Non-pigmented ciliary epithelial cell (primary cell): ENCODE data around the gene ILF3.

Experiments
- DNase-seq: peaks from one replicate; pipeline ENCODE4 v3.0.0-alpha.2; 2010; ENCODE audit warnings: low read depth

ILF3 gene

GRCh38 chr19:10695401-10696398, 41.6 kb downstream of the ILF3 start:
- DNase-seq = peak; percentile 69

GRCh38 chr19:10699650-10700335, 45.6 kb downstream of the ILF3 start:
- no peak for DNase-seq

DNA sequence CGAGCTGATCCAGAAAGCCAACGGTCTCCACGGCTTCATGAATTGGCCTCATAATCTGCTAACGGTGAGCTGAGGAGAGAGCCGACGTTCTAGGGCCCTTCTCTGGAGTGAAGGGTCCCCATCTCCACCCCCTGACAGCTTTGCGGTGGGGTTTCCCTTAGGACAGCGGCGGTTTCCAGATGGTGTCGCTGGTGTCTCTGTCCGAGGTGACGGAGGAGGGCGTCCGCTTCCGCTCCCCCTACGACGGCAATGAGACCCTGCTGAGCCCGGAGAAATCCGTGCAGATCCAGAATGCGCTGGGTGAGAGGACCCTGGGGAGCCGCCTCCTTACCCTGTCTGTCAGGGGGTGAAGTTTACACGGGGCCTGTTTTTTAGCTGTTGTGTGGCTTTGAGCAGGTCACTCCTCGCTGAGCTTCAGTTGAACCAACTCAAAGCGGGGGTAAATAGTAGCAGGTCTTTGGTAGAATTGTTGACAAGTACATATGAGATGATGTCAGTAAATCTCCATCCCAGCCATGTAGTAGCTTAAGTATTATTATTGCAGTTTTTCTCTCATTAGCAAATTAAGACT, 47.9 kb downstream of the ILF3 start:
- no peak for DNase-seq

- no peak for DNase-seq
Observed at GRCh38 chr19:10706990-10707389, 52.8 kb downstream of the ILF3 start.

DNA sequence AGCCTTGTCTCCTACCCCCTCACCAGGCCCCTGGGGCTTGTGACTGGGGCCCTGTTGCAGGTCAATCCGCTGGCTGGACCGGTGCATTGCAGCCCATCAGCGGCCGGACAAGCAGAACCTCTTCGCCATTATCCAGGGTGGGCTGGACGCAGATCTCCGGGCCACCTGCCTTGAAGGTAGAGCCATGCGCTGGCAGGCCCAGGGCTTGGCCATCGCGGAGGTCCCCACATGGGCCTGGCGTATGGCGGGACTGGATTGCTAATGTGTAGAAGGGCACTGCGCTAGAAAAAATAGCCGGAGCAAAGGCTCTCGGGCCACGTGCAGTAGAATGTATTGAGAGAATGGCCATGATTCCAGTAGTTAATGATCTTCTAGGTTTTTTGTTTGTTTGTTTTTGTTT, 53.3 kb downstream of the ILF3 start:
- DNase-seq = no peak

DNA sequence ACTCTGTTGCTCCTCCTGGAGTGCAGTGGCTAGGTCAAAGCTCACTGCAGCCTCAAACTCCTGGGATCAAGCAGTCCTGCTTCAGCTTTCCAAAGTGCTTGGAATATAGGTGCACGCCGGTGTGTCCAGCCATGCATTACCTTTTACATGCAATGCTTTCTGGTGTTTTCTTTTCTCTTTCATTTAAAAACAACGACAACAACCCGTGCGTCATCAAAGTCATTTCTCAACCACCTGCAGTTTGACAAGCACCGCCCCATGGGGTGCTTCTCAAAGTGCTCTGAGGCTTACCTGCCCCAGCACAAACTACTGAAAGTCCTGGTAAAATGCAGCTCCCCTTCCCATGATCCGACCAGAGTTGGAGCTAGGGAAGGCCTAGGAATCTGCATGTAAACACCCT, 54.1 kb downstream of the ILF3 start:
- no peak for DNase-seq

DNA sequence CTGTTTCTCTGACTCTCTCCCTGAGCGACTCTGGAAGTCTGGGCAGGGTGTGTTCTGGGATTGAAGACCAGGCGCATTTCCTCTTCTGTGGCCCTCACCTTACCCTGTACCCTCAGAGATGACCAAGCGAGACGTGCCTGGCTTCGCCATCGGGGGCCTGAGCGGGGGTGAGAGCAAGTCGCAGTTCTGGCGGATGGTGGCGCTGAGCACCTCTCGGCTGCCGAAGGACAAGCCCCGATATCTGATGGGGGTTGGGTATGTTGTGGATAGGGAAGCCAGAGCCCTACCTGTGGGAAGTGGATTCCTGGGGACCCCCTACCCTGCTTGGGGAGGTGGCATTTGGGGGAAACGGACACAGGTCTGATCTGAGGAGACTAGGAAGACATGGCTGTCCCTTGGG, 57.9 kb downstream of the ILF3 start:
- no peak for DNase-seq

GRCh38 chr19:10712754-10713153, 58.6 kb downstream of the ILF3 start:
- DNase-seq = no peak

- DNase-seq = no peak
Observed at GRCh38 chr19:10713317-10713716, 59.2 kb downstream of the ILF3 start.

DNA sequence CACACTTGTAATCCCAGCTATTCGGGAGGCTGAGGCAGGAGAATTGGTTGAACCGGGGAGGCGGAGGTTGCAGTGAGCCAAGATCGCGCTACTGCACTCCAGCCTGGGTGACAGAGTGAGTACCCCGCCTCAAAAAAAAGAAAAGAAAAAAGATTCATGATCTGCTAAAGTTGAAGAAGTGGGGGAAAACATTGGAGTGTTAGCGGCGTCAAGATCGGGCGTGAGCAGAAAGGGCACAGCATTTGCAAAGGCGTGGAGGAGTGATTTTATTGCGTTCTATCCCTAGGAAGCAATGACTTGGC, 62.9 kb downstream of the ILF3 start:
- no peak for DNase-seq

GRCh38 chr19:10717356-10718204, 63.4 kb downstream of the ILF3 start, which contains the start of gene DNM2:
Gene DNM2 (plus strand): TSS chr19:10718079. CDS start chr19:10718243, 164 bp downstream.
- DNase-seq = peak; percentile 100

GRCh38 chr19:10718205-10719196, 64.4 kb downstream of the ILF3 start:
- DNase-seq = no peak

DNA sequence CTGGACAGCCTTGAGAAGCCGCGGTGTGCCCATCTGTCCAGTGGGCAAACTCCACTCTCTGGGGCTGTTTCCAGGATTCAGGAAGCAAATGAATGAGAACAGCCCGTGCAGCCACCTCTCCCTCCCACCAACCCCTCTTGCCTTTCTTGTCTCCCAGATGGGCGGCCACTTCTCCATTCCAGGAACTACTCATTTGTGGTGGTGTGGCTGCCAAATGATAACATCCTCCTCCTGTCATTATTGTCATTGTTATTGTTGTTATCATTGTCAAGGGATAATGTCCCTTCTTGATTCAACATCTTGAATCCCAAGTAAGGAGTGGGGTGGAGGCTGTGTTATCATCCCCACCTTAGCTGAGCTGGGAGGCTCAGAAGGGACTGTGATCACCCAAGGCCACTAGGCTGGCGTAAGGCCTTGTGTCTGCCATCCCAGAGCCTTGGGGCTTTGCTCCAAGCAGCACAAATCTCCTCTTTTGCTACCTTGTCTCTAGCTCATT, 65.4 kb downstream of the ILF3 start:
- DNase-seq = no peak

DNA sequence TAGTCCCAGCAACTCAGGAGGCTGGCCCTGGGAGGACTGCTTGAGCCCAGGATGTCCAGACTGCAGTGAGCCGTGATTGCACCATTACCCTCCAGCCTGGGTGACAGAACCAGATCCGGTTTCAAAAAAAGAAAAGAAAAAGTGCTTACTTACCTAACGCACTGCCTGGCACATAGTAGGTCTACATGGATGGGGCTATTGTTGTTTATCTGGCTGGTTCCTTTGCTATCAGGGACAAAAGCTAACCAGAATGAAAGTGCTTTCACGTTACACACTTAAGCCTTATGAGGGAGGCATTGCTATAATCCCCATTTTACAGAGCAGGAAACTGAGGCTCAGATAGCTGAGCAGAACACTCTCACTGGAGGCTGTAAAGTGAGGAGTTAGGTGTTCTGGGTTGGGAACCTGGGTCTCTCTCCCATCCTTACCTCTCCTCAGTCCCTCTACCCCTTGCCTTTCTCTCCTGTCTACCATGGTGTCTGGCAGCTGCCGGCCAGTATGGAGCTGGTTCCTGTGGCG, 66.5 kb downstream of the ILF3 start:
- no peak for DNase-seq

DNA sequence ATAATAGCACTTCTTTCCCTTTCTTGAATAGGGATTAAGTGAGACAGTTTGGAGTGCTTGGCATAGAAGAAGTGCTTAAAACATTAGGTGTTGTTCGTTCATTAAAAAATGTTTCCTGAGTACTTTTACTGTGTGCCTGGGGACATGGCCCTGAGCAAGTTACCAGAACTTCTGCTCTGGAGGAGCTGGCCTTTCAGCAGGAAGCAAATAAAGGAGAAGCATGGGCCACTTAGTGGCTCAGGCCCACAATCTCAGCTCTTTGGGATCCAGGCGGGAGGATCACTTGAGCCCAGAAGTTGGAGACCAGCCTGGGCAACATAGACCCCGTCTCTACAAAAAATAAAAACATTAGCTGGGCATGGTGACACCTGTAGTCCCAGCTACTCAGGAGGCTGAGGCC, 69.4 kb downstream of the ILF3 start:
- DNase-seq = no peak

DNA sequence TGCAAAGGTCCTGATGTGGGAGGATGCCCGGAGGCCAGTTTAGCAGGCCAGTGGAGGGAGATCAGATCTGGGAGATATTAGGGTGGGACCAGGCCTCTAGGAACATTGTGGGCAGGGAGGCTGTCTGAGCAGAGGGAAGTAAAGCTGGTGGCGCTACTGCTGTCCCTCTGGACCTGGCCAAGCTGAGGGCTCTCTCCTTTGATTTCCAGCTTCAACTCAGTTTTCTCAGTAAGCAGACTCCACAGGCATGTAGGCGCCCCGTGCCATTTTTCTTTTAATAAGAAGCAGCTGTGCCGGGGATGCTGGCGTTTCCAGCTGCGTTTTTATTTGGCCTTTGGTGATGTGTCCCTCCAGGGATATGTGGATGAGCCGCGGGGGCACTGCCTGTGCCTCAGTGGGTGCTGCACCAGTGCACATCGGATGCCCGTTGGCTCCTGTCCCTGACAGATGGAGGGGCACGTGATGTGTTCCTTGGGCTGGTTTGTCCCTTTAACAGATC, 70.5 kb downstream of the ILF3 start:
- DNase-seq = no peak

GRCh38 chr19:10725415-10725814, 71.3 kb downstream of the ILF3 start:
- DNase-seq = no peak

- DNase-seq = no peak
Observed at GRCh38 chr19:10726268-10726667, 72.1 kb downstream of the ILF3 start.

DNA sequence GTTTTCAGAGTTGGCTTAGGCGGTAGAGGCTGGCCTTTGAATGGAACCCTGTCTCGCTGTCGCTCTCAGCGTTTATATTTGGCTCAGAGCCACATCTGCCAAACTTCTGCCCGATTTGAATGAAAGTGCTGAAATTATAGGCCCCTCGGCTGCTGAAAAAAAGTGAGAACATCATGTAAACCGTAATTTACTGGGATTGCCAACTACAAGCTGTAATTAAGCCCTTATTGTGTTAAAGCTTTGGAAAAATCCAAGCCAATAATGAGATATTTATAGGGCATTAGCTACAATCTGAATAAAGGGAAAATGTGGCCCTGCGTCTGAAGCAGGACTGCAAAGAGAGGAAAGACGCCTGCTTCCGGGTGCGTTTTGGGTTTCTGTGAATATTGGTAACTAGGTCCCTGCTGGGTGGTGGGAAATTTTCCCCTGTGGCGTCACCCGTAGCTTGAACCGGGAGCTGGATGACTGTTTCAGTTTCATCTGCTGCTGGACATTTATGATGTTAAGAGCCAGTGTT, 73.6 kb downstream of the ILF3 start:
- DNase-seq = no peak

- no peak for DNase-seq
Observed at GRCh38 chr19:10729411-10729810, 75.3 kb downstream of the ILF3 start.
